HTR-8/SVneo (cell line): ENCODE measurements around the gene MCUR1.
"Not testable (repeated sequence)": the region's sequence is repeated elsewhere in the genome, so short reads cannot be mapped to it uniquely, and the experiment has no call there.

Source experiments
- DNase-seq: peaks from one replicate; pipeline ENCODE4 v3.0.0; 2011; ENCODE audit warnings: low spot score, mixed read lengths; ENCODE audit not compliant: insufficient read length
- FAIRE-seq: peaks from 2 replicates; lab custom pipeline; 2011; peaks lifted over from hg19 to GRCh38; lab: Jason Lieb, UNC

MCUR1 gene, protein sequence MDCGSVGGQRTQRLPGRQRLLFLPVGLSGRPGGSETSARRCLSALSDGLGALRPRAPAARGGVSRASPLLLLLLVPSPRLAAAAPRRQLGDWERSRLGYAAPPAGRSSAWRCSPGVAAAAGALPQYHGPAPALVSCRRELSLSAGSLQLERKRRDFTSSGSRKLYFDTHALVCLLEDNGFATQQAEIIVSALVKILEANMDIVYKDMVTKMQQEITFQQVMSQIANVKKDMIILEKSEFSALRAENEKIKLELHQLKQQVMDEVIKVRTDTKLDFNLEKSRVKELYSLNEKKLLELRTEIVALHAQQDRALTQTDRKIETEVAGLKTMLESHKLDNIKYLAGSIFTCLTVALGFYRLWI

DNA sequence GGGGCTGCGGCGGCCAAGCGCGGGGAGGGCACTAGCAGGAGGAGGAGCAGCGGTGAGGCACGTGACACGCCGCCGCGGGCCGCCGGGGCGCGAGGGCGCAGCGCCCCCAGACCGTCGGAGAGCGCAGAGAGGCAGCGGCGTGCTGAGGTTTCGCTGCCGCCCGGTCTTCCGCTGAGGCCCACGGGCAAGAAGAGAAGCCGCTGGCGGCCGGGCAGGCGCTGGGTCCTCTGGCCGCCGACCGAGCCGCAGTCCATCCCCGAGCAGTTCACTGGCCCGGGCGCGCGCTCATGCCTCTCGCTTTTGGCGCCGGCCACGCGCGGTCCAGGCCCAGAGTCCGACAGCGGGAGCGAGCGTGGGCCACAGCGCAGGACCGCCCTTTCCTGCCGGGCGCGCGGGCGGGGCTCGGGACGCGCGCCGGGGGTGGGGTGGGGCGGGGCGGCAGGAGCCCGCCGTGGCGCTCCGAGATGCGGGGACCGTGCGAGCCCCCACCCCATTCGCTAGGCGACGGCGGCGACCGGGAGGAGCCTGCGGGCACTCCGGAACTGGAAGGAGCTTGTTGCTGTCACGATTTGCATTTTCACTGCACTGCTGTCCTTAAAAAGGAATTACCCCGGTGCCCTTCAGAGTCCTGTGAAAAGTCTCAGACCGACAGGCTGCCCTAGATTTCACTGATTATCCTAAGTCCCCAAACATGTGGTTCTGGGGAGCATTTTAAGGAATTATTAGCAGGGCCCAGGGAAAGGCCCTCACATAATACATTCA is at the start of gene MCUR1:
Gene MCUR1 (minus strand): TSS at position 382 of the 762 bp plus-strand sequence. CDS start 128 bp downstream, at position 254.
- FAIRE-seq: peak; percentile 79
- peak; percentile 82 for DNase-seq

DNA sequence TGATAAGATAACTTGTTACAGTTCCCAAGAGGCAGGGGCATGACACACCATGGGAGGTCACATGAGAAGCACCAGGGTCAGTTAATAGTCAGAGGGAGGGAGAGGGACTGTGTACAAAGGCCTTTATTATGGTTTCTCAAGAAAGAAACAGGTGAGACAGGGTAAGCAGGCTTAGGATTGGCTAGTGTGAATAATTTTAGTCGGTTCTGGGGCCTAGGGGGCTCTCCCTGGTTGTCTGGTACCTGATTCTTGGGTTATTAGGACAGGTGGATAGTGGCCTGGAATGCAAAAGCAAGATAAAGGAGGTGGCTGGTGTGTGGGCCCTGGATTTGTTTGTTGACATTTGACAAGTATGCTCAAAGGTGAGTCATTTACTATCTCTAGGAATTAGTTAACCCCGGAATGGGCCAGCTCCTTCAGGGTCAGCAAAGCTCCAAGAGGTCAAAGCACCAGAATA is 49.4 kb upstream of the MCUR1 start:
- DNase-seq (no peak), FAIRE-seq (no peak)

DNA sequence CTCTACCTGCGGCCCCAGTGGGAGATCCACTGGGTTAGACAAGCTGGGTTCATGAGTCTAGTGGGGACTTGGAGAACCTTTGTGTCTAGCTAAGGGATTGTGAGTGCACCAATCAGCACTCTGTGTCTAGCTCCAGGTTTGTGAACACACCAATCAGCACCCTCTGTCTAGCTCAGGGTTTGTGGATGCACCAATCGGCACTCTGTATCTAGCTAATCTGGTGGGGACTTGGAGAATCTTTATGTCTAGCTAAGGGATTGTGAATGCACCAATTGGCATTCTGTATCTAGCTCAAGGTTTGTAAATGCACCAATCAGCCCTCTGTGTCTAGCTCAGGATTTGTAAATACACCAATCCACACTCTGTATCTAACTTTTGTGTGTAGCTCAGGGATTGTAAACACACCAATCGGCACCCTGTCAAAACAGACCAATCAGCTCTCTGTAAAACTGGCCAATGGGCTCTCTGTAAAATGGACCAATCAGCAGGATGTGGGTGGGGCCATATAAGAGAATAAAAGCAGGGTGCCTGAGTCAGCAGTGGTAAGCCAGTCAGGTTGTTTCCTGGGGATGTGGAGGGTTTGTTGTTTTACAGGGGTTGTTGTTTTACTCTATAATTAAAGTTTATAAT is 46.3 kb upstream of the MCUR1 start:
- FAIRE-seq, DNase-seq: not testable (repeated sequence)

- FAIRE-seq: no peak
- DNase-seq: no peak
Observed at GRCh38 chr6:13859871-13860555, 45.7 kb upstream of the MCUR1 start.

GRCh38 chr6:13854716-13855250 is 40.4 kb upstream of the MCUR1 start:
- FAIRE-seq (no peak), DNase-seq (no peak)

GRCh38 chr6:13853871-13854270 is 39.5 kb upstream of the MCUR1 start:
- no peak for DNase-seq
- no peak for FAIRE-seq

- no peak for DNase-seq
- FAIRE-seq: no peak
Observed at GRCh38 chr6:13851803-13852202, 37.4 kb upstream of the MCUR1 start.

DNA sequence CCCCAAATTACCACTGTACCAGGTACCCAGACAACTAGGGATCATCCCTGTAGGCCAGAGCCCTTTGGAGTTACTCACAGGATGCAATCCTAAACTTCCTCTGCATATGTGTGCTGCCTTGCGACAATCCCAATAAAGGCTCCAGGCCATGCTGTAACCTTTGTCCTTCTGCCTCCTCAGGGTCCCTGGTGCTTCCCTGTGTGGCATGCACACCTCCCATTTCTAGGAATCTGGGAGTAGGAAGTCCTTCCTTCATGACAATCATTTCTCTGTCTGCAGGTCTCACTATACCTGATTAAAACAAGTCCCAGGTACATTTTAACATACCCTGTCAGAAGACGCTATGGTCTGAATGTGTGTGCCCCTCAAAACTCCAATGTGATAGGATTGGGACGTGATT is 37.0 kb upstream of the MCUR1 start:
- DNase-seq (no peak), FAIRE-seq (no peak)

GRCh38 chr6:13850690-13851089 is 36.3 kb upstream of the MCUR1 start:
- FAIRE-seq, DNase-seq: not testable (repeated sequence)

- DNase-seq: no peak
- no peak for FAIRE-seq
Observed at GRCh38 chr6:13848522-13849150, 34.3 kb upstream of the MCUR1 start.

- DNase-seq (no peak), FAIRE-seq (no peak)
Observed at GRCh38 chr6:13847326-13848050, 33.1 kb upstream of the MCUR1 start.

DNA sequence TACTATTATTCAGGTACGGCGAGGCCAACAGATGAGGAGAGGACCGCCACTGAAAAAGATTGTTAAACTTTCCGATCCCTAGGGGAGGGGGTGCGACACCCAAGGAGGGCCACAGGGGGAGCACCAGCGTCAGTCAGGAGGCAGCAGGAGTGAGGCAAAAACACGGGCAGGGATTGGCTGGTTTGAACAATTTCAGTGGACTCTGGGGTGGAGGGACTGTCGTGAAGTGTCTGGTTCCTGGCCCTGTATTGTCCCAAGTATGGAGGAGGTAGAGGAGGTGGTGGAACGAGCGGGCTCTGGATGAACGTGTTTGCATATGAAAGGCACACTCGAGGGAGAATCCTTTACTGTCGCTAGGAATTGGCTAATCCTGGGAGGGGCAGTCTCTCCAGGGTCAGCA is 32.5 kb upstream of the MCUR1 start:
- DNase-seq: no peak
- FAIRE-seq: no peak

DNA sequence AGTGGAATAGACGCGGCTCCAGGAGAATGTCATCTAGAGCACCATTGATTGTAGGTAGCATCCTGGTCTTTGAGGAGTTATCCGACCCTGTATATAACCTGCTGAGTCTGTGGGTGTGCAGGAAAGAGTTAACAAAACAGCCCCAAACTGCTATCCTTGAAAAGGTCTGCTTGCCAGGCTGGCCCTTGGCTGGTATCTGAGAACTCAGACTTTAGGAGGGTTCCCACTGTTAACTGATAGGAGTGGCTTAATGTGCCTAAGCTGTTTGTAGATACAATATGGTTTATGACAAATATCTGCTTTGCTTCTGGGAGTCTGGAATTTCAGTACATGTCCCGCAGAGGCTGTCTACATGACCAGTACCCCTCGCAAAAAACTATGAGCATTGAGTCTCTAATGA is 27.6 kb upstream of the MCUR1 start:
- no peak for FAIRE-seq
- DNase-seq: no peak

DNA sequence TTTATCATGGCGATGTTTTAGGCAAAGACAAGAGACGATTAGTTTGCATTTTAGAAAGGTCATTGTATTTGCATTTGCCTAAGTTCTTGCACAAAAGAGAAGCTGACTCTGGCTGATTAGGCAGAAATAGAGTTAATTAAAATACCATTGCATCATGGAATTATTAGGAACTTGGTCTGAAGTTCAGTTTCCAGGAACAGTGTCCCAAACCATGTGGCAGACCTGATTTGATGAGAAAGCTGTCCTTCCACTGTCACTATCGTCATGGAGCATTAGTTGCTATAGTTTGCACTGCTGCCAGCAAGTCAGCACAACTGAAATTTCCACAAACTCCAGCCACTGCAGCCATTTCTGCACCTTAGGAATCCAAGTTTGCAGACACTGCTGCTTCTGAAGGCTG is 24.3 kb upstream of the MCUR1 start:
- DNase-seq (no peak), FAIRE-seq (no peak)

DNA sequence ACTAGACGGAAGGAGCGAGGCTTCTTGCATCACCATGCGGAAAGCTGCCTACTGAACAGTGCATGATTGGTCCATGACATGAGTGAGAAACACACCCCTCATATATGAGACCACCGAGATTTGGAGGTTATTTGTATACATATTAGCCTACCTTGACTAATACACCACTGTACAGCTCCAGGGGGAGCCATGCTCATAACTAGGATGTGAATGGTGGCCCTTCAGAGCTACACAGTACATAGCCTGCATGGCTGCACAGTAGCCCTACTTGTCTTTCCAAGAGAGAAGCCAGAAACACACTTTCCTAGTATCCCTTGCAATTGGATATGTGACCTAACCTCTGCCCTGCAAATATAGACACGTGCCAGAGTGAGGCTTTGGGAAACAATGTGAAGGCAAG is 21.8 kb upstream of the MCUR1 start:
- FAIRE-seq (no peak), DNase-seq (no peak)

- FAIRE-seq (no peak), DNase-seq (no peak)
Observed at GRCh38 chr6:13834790-13835189, 20.4 kb upstream of the MCUR1 start.

DNA sequence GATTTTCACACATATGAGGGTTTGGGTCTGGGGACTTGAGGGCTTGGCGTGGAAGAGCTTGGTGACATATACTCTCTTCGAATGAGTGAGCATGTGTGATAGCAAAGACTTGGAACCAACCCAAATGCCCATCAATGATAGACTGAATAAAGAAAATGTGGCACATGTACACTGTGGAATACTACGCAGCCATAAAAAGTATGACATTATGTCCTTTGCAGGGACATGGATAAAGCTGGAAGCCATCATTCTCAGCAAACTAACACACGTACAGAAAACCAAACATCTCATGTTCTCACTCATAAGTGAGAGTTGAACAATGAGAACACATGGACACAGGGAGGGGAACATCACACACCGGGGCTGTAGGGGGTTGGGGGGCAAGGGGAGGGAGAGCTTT is 19.7 kb upstream of the MCUR1 start:
- DNase-seq, FAIRE-seq: not testable (repeated sequence)

GRCh38 chr6:13832778-13833177 is 18.4 kb upstream of the MCUR1 start:
- FAIRE-seq (no peak), DNase-seq (no peak)

GRCh38 chr6:13831615-13832014 is 17.3 kb upstream of the MCUR1 start:
- no peak for FAIRE-seq
- no peak for DNase-seq
